Right lobe of liver (tissue), 6 donors: ENCODE measurements around the gene ADCYAP1. TPM values are rescaled to one million over a fixed set of nuclear protein-coding genes. Genes with fewer than 3 reads are reported as not detected.

Experiments
- ATAC-seq, 4 donors: fragments of 200-7000 bp; cut with Tn5 transposase; one replicate each; pipeline ENCODE4 v1.9.1; 2020; ENCODE audit warnings: mild to moderate bottlenecking in 4 of 4, moderate library complexity in 4 of 4
- DNase-seq, 3 donors: peaks; one replicate each; pipeline ENCODE4 v3.0.0-alpha.2; 2020
- H3K27ac ChIP-seq, 3 donors: fragments of 200-600 bp; one replicate each; pipeline ENCODE4 v1.8.0; 2022
- H3K27me3 ChIP-seq, 2 donors: fragments of 200-600 bp; one replicate each; pipeline ENCODE4 v1.8.0; 2022
- H3K36me3 ChIP-seq, 4 donors: fragments of 200-600 bp; sonication (generic) in 1 of 4; one replicate each; pipeline versions ENCODE4 v1.5.1 to v1.8.0; 2017 to 2022; ENCODE audit warnings: control low read depth in 1 of 4
- H3K4me1 ChIP-seq, 4 donors: fragments of 200-600 bp; sonication (generic) in 1 of 4; one replicate each; pipeline versions ENCODE4 v1.5.1 to v1.8.0; 2017 to 2022; ENCODE audit warnings: control low read depth in 1 of 4
- H3K4me3 ChIP-seq, 3 donors: fragments of 200-600 bp; one replicate each; pipeline ENCODE4 v1.8.0; 2022
- H3K9me3 ChIP-seq, 4 donors: fragments of 200-600 bp; sonication (generic) in 1 of 4; one replicate each; pipeline versions ENCODE4 v1.5.1 to v1.8.0; 2017 to 2022; ENCODE audit warnings: control low read depth in 1 of 4
- CTCF ChIP-seq, 4 donors: fragments of 200-600 bp in 3 of 4; fragments of 450-650 bp in 1 of 4; IDR thresholded peaks; one replicate each; pipeline versions ENCODE4 v1.5.1 to v1.8.0; 2016 to 2022; ENCODE audit warnings: antibody characterized with exemption in 4 of 4, mild to moderate bottlenecking in 2 of 4
- POLR2A ChIP-seq: fragments of 450-650 bp; IDR thresholded peaks from one replicate; pipeline ENCODE4 v1.6.1; 2017; ENCODE audit warnings: antibody characterized with exemption, mild to moderate bottlenecking
- WGBS: methylation state at CpG from one replicate; pipeline ENCODE4 v1.1.6; 2018; ENCODE audit warnings: low coverage, low lambda C conversion rate; ENCODE audit not compliant: insufficient coverage; ENCODE audit errors: missing lambda C conversion rate; 5-methylcytosine and 5-hydroxymethylcytosine counted together
- intact Hi-C, 2 donors: fragments of 100-400 bp; cut with DNase I; formaldehyde crosslinking; loops; one replicate each; pipeline versions ENCODE4 v1.11.2 to v1.14.1; 2022
- total RNA-seq, 6 experiments: library from RNA; depleted of rRNA in 2 of 6; stranded (reverse); fragments of >200 nt in 2 of 6; fragmentation: NEBNext Ultra II Directional in 3 of 6; extraction: Animal tissue kit (Norgen Biotek cat#: 25700) in 3 of 6; gene quantifications; one replicate each; pipeline versions ENCODE4 v1.1.0 to v1.2.4, GENCODE V29; 2016 to 2023
- donor health status: DM: no; HTN: yes; CAD: no.
- donor health status: DM: no; HTN: no; CAD: no.
- donor health status: DM: no; HTN: no; CAD: no.
- donor health status: DM: no; HTN: yes; CAD: no.
- donor health status: DM: no; HTN: yes; CAD: no.

Gene ADCYAP1
- total RNA-seq, 6 experiments from 2014 or later = 0.12 TPM; not detected in 5

- Histone ChIP-seq H3K27me3 (no peaks in the 10 kb centered on the region), H3K4me1 (no peaks in the 10 kb centered on the region), H3K4me3 (no peak overlapping the region), H3K27ac (no peak overlapping the region), H3K36me3 (no peaks in the 10 kb centered on the region), H3K9me3 (no peaks in the 10 kb centered on the region)
- DNase-seq (no peak), ATAC-seq (no peak)
- TF ChIP-seq CTCF (IDR thresholded peaks at IDR 0.05) (no peak), POLR2A (no peak)
- intact Hi-C loops = no loop called here
These were observed 28.8 kb upstream of the ADCYAP1 start for GRCh38 chr18:875912-876311.

- 79% methylated on average over 5 of the region's 6 CpGs for WGBS
- ATAC-seq = no peak
- H3K36me3 ChIP-seq = no peaks in the 10 kb centered on the region
These were observed 27.4 kb upstream of the ADCYAP1 start for GRCh38 chr18:877238-877637.

GRCh38 chr18:886076-886475, 18.6 kb upstream of the ADCYAP1 start:
- no peaks in the 10 kb centered on the region for H3K4me1 ChIP-seq
- ATAC-seq = no peak
- H3K4me3 ChIP-seq = no peak overlapping the region
- WGBS = 50% methylated on average over 1 of the region's 1 CpG
- H3K27me3 ChIP-seq = no peaks in the 10 kb centered on the region
- no peaks in the 10 kb centered on the region for H3K36me3 ChIP-seq
- no peak for DNase-seq
- intact Hi-C loops = no loop called here
- no peaks in the 10 kb centered on the region for H3K9me3 ChIP-seq
- no peak overlapping the region for H3K27ac ChIP-seq
- TF ChIP-seq CTCF (IDR thresholded peaks at IDR 0.05) (no peak), POLR2A (no peak)

More at GRCh38 chr18:877238-877637, 27.4 kb upstream of the ADCYAP1 start:
- Histone ChIP-seq H3K27ac (no peak overlapping the region), H3K27me3 (no peaks in the 10 kb centered on the region), H3K4me1 (no peaks in the 10 kb centered on the region), H3K9me3 (no peaks in the 10 kb centered on the region), H3K4me3 (no peak overlapping the region)
- intact Hi-C loops = no loop called here
- no peak for TF ChIP-seq POLR2A
- no peak for TF ChIP-seq CTCF (IDR thresholded peaks at IDR 0.05)
- no peak for DNase-seq

GRCh38 chr18:887716-888115, 17.0 kb upstream of the ADCYAP1 start:
- Histone ChIP-seq H3K9me3 (no peaks in the 10 kb centered on the region), H3K4me1 (no peaks in the 10 kb centered on the region), H3K27me3 (no peaks in the 10 kb centered on the region), H3K36me3 (no peaks in the 10 kb centered on the region), H3K27ac (no peak overlapping the region), H3K4me3 (no peak overlapping the region)
- ATAC-seq (no peak), DNase-seq (no peak)
- intact Hi-C loops = no loop called here
- TF ChIP-seq POLR2A = no peak
- TF ChIP-seq CTCF (IDR thresholded peaks at IDR 0.05) = no peak
- WGBS = 50% methylated on average over 2 of the region's 2 CpGs

GRCh38 chr18:892316-892715, 12.4 kb upstream of the ADCYAP1 start:
- H3K4me1 ChIP-seq = no peaks in the 10 kb centered on the region
- ATAC-seq (no peak), DNase-seq (no peak)
- H3K4me3 ChIP-seq = no peak overlapping the region
- H3K27me3 ChIP-seq = no peaks in the 10 kb centered on the region
- no peaks in the 10 kb centered on the region for H3K36me3 ChIP-seq
- no peak overlapping the region for H3K27ac ChIP-seq
- intact Hi-C loops = no loop called here
- H3K9me3 ChIP-seq = no peaks in the 10 kb centered on the region
- TF ChIP-seq CTCF (IDR thresholded peaks at IDR 0.05) (no peak), POLR2A (no peak)
- 45% methylated on average over 4 of the region's 4 CpGs for WGBS
